ENCODE results near the gene OOEP. TPM values are rescaled to one million over a fixed set of nuclear protein-coding genes. Genes with fewer than 3 reads are reported as not detected.
A peak's percentile ranks its signal among the peaks of the same experiment; 100 is the strongest.
"Not testable (repeated sequence)": the region's sequence is repeated elsewhere in the genome, so short reads cannot be mapped to it uniquely, and the experiment has no call there.

OOEP gene
- total RNA-seq, 2 experiments from 2014 or later: 0.38 to 0.50 TPM

DNA sequence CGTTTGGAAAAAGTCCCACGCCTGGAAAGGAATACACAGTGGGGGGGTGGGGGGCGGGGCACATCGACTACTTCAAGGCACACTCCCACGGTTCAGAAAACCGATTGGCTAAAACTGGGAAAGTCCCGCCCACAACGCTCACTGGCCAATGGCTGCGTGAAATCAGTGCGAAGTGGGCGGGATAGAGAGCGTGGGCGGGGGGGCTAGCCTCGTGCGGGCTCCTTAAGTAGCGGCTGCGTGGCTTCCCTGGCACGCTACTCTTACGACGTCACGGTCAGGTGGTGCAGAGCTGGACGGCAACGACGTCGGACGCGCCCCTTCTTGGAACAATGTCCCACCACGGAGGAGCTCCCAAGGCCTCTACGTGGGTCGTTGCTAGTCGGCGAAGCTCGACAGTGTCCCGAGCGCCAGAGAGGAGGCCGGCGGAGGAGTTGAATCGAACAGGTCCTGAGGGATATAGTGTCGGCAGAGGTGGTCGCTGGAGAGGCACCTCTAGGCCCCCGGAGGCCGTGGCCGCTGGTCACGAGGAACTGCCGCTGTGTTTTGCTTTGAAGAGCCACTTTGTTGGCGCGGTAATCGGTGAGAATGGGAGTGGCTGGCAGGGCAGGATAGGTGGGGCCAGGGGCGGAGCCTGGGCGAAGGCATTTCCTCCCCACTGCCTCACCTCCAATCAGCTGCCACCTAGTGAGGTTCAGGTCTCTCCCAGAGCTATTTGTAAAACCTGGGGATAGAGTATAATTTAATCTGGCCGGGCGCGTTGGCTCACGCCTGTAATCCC lies 25.1 kb upstream of the OOEP start, which contains the start of gene DDX43:
DDX43 (plus strand) TSS at position 252 of the 778 bp plus-strand sequence; CDS start at position 330, 78 bp downstream.
- ChIA-PET CTCF (no interaction called here), POLR2A (interaction anchor here (1.0 to 2.0 kb wide), 6 partner anchors 27 to 258 kb away, joined by 3 to 16 read pairs (median 8); partner anchors contain the start of genes CGAS and MTO1)
- Mint-ChIP-seq H3K4me3 (peak within 1 kb of the TSS; percentile 92), H3K9me3 (no peaks in the 10 kb centered on the region), H3K4me1 (ENCODE audit: low read depth) (peaks cover 21% of the 10 kb centered on the region), H3K27me3 (no peaks in the 10 kb centered on the region), H3K27ac (peak within 1 kb of the TSS; percentile 96), H3K36me3 (ENCODE audit: low read depth) (no peaks in the 10 kb centered on the region)
- H3K4me3 ChIP-seq (ENCODE audit: low read length): peak within 1 kb of the TSS; percentile 42
- peaks cover 14% of the 10 kb centered on the region for H3K4me1 ChIP-seq (ENCODE audit: insufficient read depth, low read length)
- TF ChIP-seq, protein P1, sequence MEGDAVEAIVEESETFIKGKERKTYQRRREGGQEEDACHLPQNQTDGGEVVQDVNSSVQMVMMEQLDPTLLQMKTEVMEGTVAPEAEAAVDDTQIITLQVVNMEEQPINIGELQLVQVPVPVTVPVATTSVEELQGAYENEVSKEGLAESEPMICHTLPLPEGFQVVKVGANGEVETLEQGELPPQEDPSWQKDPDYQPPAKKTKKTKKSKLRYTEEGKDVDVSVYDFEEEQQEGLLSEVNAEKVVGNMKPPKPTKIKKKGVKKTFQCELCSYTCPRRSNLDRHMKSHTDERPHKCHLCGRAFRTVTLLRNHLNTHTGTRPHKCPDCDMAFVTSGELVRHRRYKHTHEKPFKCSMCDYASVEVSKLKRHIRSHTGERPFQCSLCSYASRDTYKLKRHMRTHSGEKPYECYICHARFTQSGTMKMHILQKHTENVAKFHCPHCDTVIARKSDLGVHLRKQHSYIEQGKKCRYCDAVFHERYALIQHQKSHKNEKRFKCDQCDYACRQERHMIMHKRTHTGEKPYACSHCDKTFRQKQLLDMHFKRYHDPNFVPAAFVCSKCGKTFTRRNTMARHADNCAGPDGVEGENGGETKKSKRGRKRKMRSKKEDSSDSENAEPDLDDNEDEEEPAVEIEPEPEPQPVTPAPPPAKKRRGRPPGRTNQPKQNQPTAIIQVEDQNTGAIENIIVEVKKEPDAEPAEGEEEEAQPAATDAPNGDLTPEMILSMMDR (IDR thresholded peaks at IDR 0.05): no peak
- H3K27ac ChIP-seq (ENCODE audit: low read depth in 1 of 2, low read length in 2 of 2): peak within 1 kb of the TSS in 1 of 2 donors; percentile 64
- intact Hi-C loops (cut with DNase I, micrococcal nuclease): no loop called here
- peak in 10 of 14 experiments; percentile 18 to 78 (median 49) for DNase-seq
- no peaks in the 10 kb centered on the region for H3K27me3 ChIP-seq (ENCODE audit: control insufficient read depth in 1 of 2, insufficient read depth in 2 of 2, low read length in 2 of 2)
- ATAC-seq (ENCODE audit: poor library complexity): peak; percentile 88
- H3K9me3 ChIP-seq (ENCODE audit: control insufficient read depth in 1 of 2, insufficient read depth in 1 of 2, low read length in 2 of 2): peaks cover 0 to 7% of the 10 kb centered on the region in 2 experiments
- no peaks in the 10 kb centered on the region for H3K36me3 ChIP-seq (ENCODE audit: insufficient read depth, low read length)

DNA sequence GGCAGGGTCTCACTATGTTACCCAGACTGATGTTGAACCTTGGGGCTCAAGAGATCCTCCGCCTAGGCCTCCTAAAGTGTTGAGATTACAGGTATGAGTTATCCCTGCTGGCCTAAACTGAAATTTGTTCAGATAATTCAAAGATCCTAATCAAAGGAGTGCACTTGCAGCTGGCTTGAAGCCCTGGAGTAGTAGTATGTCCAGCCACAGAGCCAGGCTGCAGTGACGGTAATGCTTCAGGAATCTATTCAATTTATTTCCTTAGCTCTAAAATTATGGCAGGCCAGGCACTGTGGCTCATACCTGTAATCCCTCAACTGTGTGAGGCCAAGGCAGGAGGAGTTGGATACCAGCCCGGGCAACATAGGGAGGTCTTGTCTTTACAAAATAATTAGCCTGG lies 23.6 kb upstream of the OOEP start:
- ATAC-seq (ENCODE audit: poor library complexity): no peak
- TF ChIP-seq, protein P1 (IDR thresholded peaks at IDR 0.05): no peak
- H3K4me3 Mint-ChIP-seq: no peak overlapping the region

DNA sequence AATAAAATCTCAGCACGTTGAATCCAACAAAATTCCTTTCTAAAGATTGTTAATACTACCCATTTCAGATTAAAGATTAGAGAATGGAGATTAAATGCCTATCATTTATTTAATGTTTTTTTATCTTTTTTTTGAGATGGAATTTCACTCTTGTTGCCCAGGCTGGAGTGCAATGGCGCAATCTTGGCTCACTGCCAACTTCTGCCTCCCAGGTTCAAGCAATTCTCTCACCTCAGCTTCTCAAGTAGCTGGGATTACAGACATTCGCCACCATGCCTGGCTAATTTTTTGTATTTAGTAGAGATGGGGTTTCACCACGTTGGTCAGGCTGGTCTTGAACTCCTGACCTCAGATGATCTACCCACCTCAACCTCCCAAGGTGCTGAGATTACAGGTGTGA lies 22.5 kb upstream of the OOEP start:
- H3K4me3 ChIP-seq (ENCODE audit: low read length); H3K27me3 Mint-ChIP-seq; H3K36me3 ChIP-seq (ENCODE audit: insufficient read depth, low read length); H3K9me3 Mint-ChIP-seq; intact Hi-C loops (cut with DNase I, micrococcal nuclease); ATAC-seq (ENCODE audit: poor library complexity); H3K9me3 ChIP-seq (ENCODE audit: control insufficient read depth in 1 of 2, insufficient read depth in 1 of 2, low read length in 2 of 2); H3K27me3 ChIP-seq (ENCODE audit: control insufficient read depth in 1 of 2, insufficient read depth in 2 of 2, low read length in 2 of 2); POLR2A ChIA-PET; H3K36me3 Mint-ChIP-seq (ENCODE audit: low read depth); DNase-seq; H3K27ac ChIP-seq (ENCODE audit: low read depth in 1 of 2, low read length in 2 of 2); CTCF ChIA-PET: not testable (repeated sequence)
- Mint-ChIP-seq H3K4me1 (ENCODE audit: low read depth) (peaks cover 27% of the 10 kb centered on the region), H3K27ac (peak overlapping the region; percentile 60), H3K4me3 (peak overlapping the region; percentile 36)
- peaks cover 25% of the 10 kb centered on the region for H3K4me1 ChIP-seq (ENCODE audit: insufficient read depth, low read length)

More for the DNA sequence above, 23.6 kb upstream of the OOEP start:
- Mint-ChIP-seq H3K27me3 (no peaks in the 10 kb centered on the region), H3K36me3 (ENCODE audit: low read depth) (no peaks in the 10 kb centered on the region), H3K9me3 (no peaks in the 10 kb centered on the region), H3K4me1 (ENCODE audit: low read depth) (peaks cover 27% of the 10 kb centered on the region), H3K27ac (no peak overlapping the region)
- intact Hi-C loops (cut with DNase I, micrococcal nuclease): no loop called here
- ChIA-PET CTCF (no interaction called here), POLR2A (no interaction called here)
- peaks cover 0 to 7% of the 10 kb centered on the region in 2 experiments for H3K9me3 ChIP-seq (ENCODE audit: control insufficient read depth in 1 of 2, insufficient read depth in 1 of 2, low read length in 2 of 2)
- H3K4me1 ChIP-seq (ENCODE audit: insufficient read depth, low read length): peaks cover 24% of the 10 kb centered on the region
- DNase-seq: no peak
- no peak overlapping the region for H3K4me3 ChIP-seq (ENCODE audit: low read length)
- H3K27me3 ChIP-seq (ENCODE audit: control insufficient read depth in 1 of 2, insufficient read depth in 2 of 2, low read length in 2 of 2): no peaks in the 10 kb centered on the region
- no peak overlapping the region for H3K27ac ChIP-seq (ENCODE audit: low read depth in 1 of 2, low read length in 2 of 2)
- no peaks in the 10 kb centered on the region for H3K36me3 ChIP-seq (ENCODE audit: insufficient read depth, low read length)

All from CD4-positive, alpha-beta T cell (primary cell).